ENCODE measurements around the gene S100P. TPM values are rescaled to one million over a fixed set of nuclear protein-coding genes. Genes with fewer than 3 reads are reported as not detected.
"Not testable (repeated sequence)": the region's sequence is repeated elsewhere in the genome, so short reads cannot be mapped to it uniquely, and the experiment has no call there.

Gene S100P
- polyA plus RNA-seq, 1 donor, result 5.0 TPM

DNA sequence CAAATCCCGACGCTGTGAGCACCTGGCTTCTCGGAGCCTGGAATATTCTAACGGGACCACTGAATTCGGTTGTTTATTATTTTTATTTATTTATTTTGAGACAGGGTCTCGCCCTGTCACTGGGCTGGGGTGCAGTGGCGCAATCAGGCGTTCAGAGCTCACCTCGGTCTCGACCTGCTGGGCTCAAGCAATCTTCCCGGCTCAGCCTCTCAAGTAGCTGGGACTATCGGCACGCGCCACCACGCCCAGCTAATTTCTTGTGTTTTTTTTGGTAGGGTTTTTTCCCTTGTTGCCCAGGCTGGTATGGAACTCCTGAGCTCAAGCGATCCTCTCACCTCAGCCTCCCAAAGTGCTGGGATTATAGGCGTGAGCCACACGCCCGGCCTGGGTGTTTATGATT lies 21.5 kb upstream of the S100P start:
- no peak for DNase-seq
- no peak overlapping the region for H3K27ac ChIP-seq (ENCODE audit: low read length)
- peaks cover 14% of the 10 kb centered on the region for H3K36me3 ChIP-seq (ENCODE audit: control insufficient read depth, insufficient read depth, low read length)
- H3K9me3 ChIP-seq (ENCODE audit: control insufficient read depth, low read depth, low read length), result peaks cover 7% of the 10 kb centered on the region
- no CpG with 5 or more reads among the region's 19 CpGs for WGBS (ENCODE audit: insufficient coverage, low lambda C conversion rate)
- H3K4me3 ChIP-seq (ENCODE audit: low read length), result no peak overlapping the region
- H3K27me3 ChIP-seq (ENCODE audit: control insufficient read depth, insufficient read depth, low read length), result no peaks in the 10 kb centered on the region
- peaks cover 6% of the 10 kb centered on the region for H3K4me1 ChIP-seq (ENCODE audit: control insufficient read depth, insufficient read depth, low read length)

DNA sequence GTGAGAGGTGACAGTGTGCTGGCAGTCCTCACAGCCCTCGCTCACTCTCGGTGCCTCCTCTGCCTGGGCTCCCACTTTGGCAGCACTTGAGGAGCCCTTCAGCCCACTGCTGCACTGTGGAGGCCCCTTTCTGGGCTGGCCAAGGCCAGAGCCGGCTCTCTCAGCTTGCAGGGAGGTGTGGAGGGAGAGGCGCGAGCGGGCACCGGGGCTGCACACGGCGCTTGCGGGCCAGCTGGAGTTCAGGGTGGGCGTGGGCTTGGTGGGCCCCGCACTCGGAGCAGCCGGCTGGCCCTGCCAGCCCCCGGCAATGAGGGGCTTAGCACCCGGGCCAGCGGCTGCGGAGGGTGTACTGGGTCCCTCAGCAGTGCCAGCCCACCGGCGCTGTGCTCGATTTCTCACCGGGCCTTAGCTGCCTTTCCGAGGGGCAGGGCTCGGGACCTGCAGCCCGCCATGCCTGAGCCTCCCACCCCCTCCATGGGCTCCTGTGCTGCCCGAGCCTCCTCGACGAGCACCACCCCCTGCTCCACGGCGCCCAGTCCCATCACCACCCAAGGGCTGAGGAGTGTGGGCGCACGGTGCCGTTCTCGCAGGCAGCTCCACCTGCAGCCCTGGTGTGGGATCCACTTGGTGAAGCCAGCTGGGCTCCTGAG lies 21.0 kb upstream of the S100P start:
- H3K4me1 ChIP-seq (ENCODE audit: control insufficient read depth, insufficient read depth, low read length); H3K4me3 ChIP-seq (ENCODE audit: low read length); H3K27me3 ChIP-seq (ENCODE audit: control insufficient read depth, insufficient read depth, low read length); DNase-seq; H3K27ac ChIP-seq (ENCODE audit: low read length); H3K9me3 ChIP-seq (ENCODE audit: control insufficient read depth, low read depth, low read length): not testable (repeated sequence)
- H3K36me3 ChIP-seq (ENCODE audit: control insufficient read depth, insufficient read depth, low read length), result peaks cover 16% of the 10 kb centered on the region
- no CpG with 5 or more reads among the region's 34 CpGs for WGBS (ENCODE audit: insufficient coverage, low lambda C conversion rate)

GRCh38 chr4:6673191-6673659 lies 20.5 kb upstream of the S100P start:
- H3K27ac ChIP-seq (ENCODE audit: low read length), result peak overlapping the region; percentile 91
- WGBS (ENCODE audit: insufficient coverage, low lambda C conversion rate), result no CpG with 5 or more reads among the region's 14 CpGs
- not testable (repeated sequence) for H3K27me3 ChIP-seq (ENCODE audit: control insufficient read depth, insufficient read depth, low read length); H3K4me1 ChIP-seq (ENCODE audit: control insufficient read depth, insufficient read depth, low read length); H3K9me3 ChIP-seq (ENCODE audit: control insufficient read depth, low read depth, low read length)
- H3K4me3 ChIP-seq (ENCODE audit: low read length), result peak overlapping the region; percentile 57
- peak in 1 of 2 donors; percentile 54 for DNase-seq
- peaks cover 17% of the 10 kb centered on the region for H3K36me3 ChIP-seq (ENCODE audit: control insufficient read depth, insufficient read depth, low read length)

GRCh38 chr4:6673660-6674499 lies 19.8 kb upstream of the S100P start:
- peaks cover 6% of the 10 kb centered on the region for H3K4me1 ChIP-seq (ENCODE audit: control insufficient read depth, insufficient read depth, low read length)
- H3K36me3 ChIP-seq (ENCODE audit: control insufficient read depth, insufficient read depth, low read length), result peaks cover 19% of the 10 kb centered on the region
- H3K27me3 ChIP-seq (ENCODE audit: control insufficient read depth, insufficient read depth, low read length), result no peaks in the 10 kb centered on the region
- WGBS (ENCODE audit: insufficient coverage, low lambda C conversion rate), result no CpG with 5 or more reads among the region's 89 CpGs
- peak overlapping the region; percentile 57 for H3K4me3 ChIP-seq (ENCODE audit: low read length)
- peaks cover 7% of the 10 kb centered on the region for H3K9me3 ChIP-seq (ENCODE audit: control insufficient read depth, low read depth, low read length)
- DNase-seq, result peak; percentile 96 to 98
- H3K27ac ChIP-seq (ENCODE audit: low read length), result peak overlapping the region; percentile 91

GRCh38 chr4:6674500-6675149 lies 19.1 kb upstream of the S100P start:
- no peaks in the 10 kb centered on the region for H3K27me3 ChIP-seq (ENCODE audit: control insufficient read depth, insufficient read depth, low read length)
- H3K36me3 ChIP-seq (ENCODE audit: control insufficient read depth, insufficient read depth, low read length), result peaks cover 19% of the 10 kb centered on the region
- DNase-seq, result peak; percentile 55 to 75
- peaks cover 7% of the 10 kb centered on the region for H3K9me3 ChIP-seq (ENCODE audit: control insufficient read depth, low read depth, low read length)
- no peak overlapping the region for H3K27ac ChIP-seq (ENCODE audit: low read length)
- 0% methylated on average over 1 of the region's 40 CpGs for WGBS (ENCODE audit: insufficient coverage, low lambda C conversion rate)
- H3K4me3 ChIP-seq (ENCODE audit: low read length), result peak overlapping the region; percentile 57
- peaks cover 6% of the 10 kb centered on the region for H3K4me1 ChIP-seq (ENCODE audit: control insufficient read depth, insufficient read depth, low read length)

- no peak for DNase-seq
Observed at GRCh38 chr4:6676722-6677558, 16.7 kb upstream of the S100P start.

GRCh38 chr4:6680372-6681034 lies 13.2 kb upstream of the S100P start:
- H3K9me3 ChIP-seq (ENCODE audit: control insufficient read depth, low read depth, low read length), result peaks cover 5% of the 10 kb centered on the region
- H3K4me3 ChIP-seq (ENCODE audit: low read length), result no peak overlapping the region
- H3K27ac ChIP-seq (ENCODE audit: low read length), result no peak overlapping the region
- H3K27me3 ChIP-seq (ENCODE audit: control insufficient read depth, insufficient read depth, low read length), result no peaks in the 10 kb centered on the region
- H3K4me1 ChIP-seq (ENCODE audit: control insufficient read depth, insufficient read depth, low read length), result peaks cover 6% of the 10 kb centered on the region
- H3K36me3 ChIP-seq (ENCODE audit: control insufficient read depth, insufficient read depth, low read length), result peaks cover 17% of the 10 kb centered on the region
- WGBS (ENCODE audit: insufficient coverage, low lambda C conversion rate), result no CpG with 5 or more reads among the region's 10 CpGs
- no peak for DNase-seq

More at GRCh38 chr4:6676722-6677558, 16.7 kb upstream of the S100P start:
- H3K27ac ChIP-seq (ENCODE audit: low read length), result no peak overlapping the region
- no CpG with 5 or more reads among the region's 21 CpGs for WGBS (ENCODE audit: insufficient coverage, low lambda C conversion rate)
- peaks cover 6% of the 10 kb centered on the region for H3K4me1 ChIP-seq (ENCODE audit: control insufficient read depth, insufficient read depth, low read length)
- H3K4me3 ChIP-seq (ENCODE audit: low read length), result no peak overlapping the region
- peaks cover 12% of the 10 kb centered on the region for H3K9me3 ChIP-seq (ENCODE audit: control insufficient read depth, low read depth, low read length)
- no peaks in the 10 kb centered on the region for H3K27me3 ChIP-seq (ENCODE audit: control insufficient read depth, insufficient read depth, low read length)
- H3K36me3 ChIP-seq (ENCODE audit: control insufficient read depth, insufficient read depth, low read length), result peaks cover 17% of the 10 kb centered on the region

DNA sequence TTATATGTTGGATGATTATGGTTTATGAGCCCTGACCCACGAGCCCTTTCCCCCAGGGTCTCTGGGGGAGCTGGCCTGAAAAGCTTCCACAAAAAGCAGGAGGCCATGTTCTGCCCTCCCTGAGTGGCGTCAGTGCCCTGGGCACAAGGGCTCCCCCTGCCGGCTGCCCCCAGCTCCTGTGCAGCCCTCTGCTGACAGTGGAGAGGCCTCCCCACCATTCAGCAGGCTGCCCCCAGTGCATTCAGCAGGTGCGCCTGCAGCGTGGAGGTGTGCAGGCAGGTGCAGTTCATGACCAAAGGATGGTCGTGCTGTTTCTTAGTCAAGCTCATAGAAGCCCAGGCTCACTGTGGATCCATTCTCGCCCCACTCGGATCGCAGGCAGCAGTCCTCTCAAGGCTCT lies 12.5 kb upstream of the S100P start:
- no CpG with 5 or more reads among the region's 9 CpGs for WGBS (ENCODE audit: insufficient coverage, low lambda C conversion rate)
- peaks cover 3% of the 10 kb centered on the region for H3K4me1 ChIP-seq (ENCODE audit: control insufficient read depth, insufficient read depth, low read length)
- H3K36me3 ChIP-seq (ENCODE audit: control insufficient read depth, insufficient read depth, low read length), result peaks cover 11% of the 10 kb centered on the region
- peaks cover 5% of the 10 kb centered on the region for H3K9me3 ChIP-seq (ENCODE audit: control insufficient read depth, low read depth, low read length)
- no peak overlapping the region for H3K27ac ChIP-seq (ENCODE audit: low read length)
- no peak for DNase-seq
- H3K4me3 ChIP-seq (ENCODE audit: low read length), result no peak overlapping the region
- H3K27me3 ChIP-seq (ENCODE audit: control insufficient read depth, insufficient read depth, low read length), result no peaks in the 10 kb centered on the region

GRCh38 chr4:6682862-6683590 lies 10.7 kb upstream of the S100P start:
- no peak for DNase-seq

More at GRCh38 chr4:6682862-6683590, 10.7 kb upstream of the S100P start:
- peaks cover 5% of the 10 kb centered on the region for H3K9me3 ChIP-seq (ENCODE audit: control insufficient read depth, low read depth, low read length)
- peaks cover 3% of the 10 kb centered on the region for H3K36me3 ChIP-seq (ENCODE audit: control insufficient read depth, insufficient read depth, low read length)
- WGBS (ENCODE audit: insufficient coverage, low lambda C conversion rate), result 100% methylated on average over 3 of the region's 11 CpGs
- no peak overlapping the region for H3K27ac ChIP-seq (ENCODE audit: low read length)
- no peak overlapping the region for H3K4me3 ChIP-seq (ENCODE audit: low read length)
- peaks cover under 1% of the 10 kb centered on the region for H3K4me1 ChIP-seq (ENCODE audit: control insufficient read depth, insufficient read depth, low read length)
- no peaks in the 10 kb centered on the region for H3K27me3 ChIP-seq (ENCODE audit: control insufficient read depth, insufficient read depth, low read length)

Data from large intestine (tissue), 3 donors.